ENCODE data around the gene ANKS1B.

The ANKS1B gene

DNA sequence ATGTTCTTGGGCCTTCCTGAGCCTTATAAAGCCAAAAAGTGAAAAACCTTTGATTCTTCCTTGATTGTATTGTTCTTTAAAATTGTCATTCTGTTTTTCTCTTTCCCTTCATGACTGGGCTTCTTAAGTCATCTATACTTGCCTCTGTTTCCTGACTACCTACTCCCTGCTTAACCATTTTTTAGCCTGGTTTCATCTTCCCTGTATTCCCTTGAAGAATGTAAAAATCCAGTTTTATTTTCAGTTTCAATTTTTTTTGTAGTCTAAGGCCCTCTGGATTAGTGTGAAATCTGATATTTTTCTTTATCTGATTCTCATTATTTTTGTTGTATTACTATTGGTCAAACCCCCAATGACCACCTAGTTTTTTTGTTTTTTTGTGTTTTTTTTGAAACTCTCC lies 1293.4 kb downstream of the ANKS1B start:
- no peak for DNase-seq

DNA sequence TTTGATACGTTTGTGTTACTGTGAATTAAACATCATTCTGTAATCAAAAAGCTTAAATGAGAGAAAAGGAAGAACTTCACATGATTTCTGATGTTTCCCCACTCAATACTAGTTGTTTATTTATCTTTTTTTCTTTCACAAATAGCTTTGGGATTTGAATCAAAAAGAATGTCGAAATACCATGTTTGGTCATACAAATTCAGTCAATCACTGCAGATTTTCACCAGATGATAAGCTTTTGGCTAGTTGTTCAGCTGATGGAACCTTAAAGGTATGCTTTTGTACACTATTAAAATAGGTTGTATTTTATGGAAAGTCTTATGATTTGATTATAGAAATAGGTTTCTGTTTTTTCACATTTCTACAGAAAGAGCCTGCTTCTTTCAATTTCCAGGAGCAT lies 1298.1 kb downstream of the ANKS1B start:
- DNase-seq = no peak
